Stimulated activated CD8-positive, alpha-beta memory T cell treated with anti-CD3 and anti-CD28 coated beads, Interleukin-2, amount 100 ng/mL, for 1 hour (primary cell): Measurements from ENCODE around the gene AGPAT4.
"Not testable (repeated sequence)": the region's sequence is repeated elsewhere in the genome, so short reads cannot be mapped to it uniquely, and the experiment has no call there.

Source experiments
- DNase-seq, 2 donors: peaks; one replicate each; pipeline ENCODE4 v3.0.0-alpha.2; 2020; ENCODE audit warnings: low read depth in 2 of 2

Gene AGPAT4

GRCh38 chr6:161227004-161227960, 46.6 kb downstream of the AGPAT4 start:
- DNase-seq: no peak

DNA sequence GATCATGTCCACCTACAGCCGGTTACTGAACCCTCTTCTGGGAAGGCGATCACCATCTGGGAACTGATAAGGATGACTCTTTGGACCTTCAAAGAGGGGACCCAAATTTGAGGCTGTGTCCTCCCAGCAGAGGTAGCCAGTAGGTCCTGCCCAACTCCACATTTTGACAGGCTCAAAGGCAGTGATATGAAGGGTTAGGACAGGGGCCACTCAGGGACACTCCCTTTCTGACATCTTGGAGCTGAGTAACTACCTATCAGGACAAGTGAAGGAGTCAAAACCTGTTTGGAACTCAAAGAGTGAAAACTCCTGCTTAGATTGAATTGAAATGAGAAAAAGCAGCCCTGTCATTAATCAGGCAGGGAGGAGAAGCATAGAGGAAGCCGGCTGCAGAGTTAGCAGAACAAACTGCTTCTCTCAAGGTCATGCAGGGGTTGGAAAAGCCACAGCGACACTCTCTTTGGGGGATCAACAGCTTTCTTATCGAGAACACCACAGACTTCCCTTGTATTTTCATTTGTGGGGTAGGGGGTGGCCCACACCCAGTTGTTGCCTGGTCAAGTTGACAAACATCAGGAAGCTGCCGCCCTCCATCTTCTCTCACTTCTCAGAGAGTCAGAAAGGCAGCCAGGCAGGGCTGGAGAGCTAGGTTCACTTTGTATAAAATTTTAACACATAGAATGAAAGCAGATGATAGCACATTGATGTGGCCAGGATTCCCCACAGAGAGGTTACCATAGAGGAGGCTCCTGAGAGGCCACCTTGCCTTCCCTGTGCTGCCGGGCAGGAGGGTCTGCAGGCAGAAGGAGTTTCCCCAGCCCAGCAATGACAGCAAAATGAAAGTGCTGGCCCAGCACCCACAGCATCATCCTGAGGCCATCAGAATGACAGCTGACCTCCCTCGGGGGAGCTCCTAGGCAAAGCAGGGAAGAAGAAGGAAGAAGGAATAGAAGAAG, 47.6 kb downstream of the AGPAT4 start:
- DNase-seq: no peak

- no peak for DNase-seq
Measured at GRCh38 chr6:161225681-161226008, 48.2 kb downstream of the AGPAT4 start.

- not testable (repeated sequence) for DNase-seq
Measured at GRCh38 chr6:161224951-161225680, 48.7 kb downstream of the AGPAT4 start.

DNA sequence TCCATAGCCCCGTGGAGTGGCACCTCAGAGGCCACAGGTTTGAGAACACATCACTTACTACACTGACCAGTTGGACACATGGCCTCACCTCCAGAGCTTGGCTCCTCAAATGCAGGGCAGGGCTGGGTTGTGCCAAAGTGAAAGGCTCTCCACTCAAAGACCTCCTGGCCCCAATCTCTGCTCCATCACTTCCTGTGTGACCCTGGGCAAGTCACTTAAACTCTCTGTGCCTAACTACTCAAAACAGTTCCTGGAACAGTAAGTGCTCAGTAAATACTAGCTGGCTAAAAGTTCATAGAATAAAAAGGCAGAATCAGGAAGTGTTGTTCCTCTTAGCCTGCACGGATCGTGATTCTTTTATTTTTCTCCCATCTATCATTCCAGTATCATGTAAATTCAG, 50.2 kb downstream of the AGPAT4 start:
- DNase-seq: no peak

DNA sequence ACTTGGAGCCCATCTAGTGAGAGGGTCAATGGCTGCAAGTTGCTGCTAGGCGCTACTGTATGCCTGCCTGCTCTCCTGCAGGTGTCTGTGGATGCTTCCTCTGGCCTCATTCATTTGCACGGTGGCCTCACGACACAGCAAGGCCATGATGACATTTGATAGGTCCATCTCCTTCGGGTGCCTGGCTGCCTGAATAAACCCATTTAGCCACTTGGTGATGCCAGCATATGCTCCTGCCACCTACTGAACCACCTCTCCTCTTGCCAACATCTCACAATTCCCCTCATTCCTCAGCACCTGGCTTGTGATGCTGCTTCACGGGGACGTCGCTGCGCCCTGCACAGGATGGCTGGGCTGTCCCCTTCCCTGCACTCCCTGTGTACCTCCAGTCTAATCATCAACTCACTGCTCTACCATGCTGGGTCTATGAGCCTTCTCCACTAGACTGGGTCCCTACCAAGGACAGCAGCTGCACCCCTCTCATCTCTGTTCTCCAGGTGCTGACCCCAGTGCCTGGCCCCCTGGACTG, 51.1 kb downstream of the AGPAT4 start:
- no peak for DNase-seq

DNA sequence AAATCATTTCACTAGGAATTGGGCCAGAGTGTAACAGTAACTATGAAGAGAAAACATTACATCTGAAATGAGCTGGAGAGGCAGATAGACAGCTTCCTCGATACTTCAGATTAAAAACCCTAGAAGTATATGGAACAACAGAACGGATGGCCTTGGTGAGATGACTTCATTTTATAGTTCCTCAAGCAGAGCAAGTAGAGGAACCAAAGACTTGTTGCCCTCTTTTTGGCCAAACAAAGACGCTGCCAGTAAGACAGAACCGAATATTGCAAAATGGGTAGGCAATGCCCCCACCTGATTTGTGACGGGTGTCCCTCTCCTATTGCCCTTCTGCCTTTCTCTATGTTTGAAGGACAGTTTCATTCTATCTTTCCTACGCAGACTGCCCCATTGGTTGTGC, 53.5 kb downstream of the AGPAT4 start:
- no peak for DNase-seq

GRCh38 chr6:161219680-161220079, 54.2 kb downstream of the AGPAT4 start:
- no peak for DNase-seq

GRCh38 chr6:161218222-161218621, 55.6 kb downstream of the AGPAT4 start:
- DNase-seq: no peak

DNA sequence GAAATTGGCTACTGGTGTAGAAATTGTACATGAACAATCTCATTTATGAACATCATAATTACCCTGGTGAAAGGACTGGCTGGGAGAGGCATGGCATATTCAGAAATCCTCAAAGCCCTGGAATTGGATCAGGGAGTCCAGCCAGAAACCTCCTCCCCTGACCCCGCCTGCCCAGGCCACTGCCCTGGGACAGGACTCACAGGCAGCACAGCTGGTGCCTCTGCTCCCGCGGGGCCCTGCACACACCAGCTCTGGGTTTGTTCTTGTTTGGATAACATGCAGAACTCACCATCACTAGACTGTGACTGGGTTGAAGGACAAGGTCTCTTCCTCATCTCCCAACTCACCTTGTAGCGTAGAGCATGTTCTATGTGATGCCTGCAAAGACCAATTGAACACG, 56.2 kb downstream of the AGPAT4 start:
- no peak for DNase-seq

GRCh38 chr6:161216616-161217205, 57.1 kb downstream of the AGPAT4 start:
- no peak for DNase-seq

GRCh38 chr6:161215876-161216615, 57.8 kb downstream of the AGPAT4 start:
- no peak for DNase-seq

DNA sequence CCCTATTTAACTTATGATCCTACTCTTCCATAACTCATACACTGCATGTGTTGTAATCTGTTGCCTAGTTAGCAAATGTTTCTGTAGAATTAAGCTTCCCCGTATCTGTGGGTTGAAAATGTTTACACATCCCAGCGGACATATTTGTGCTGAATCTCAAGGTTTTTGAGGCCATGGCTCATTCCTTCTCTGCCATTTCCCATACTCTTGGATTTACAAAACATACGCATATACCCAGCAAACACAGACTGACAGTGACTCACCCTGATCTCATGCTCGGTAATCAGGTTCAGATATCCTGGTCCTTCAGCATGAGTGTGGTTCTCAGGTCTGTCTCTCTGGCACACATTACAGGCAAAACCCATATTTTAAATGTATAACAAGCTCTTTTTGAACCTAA, 58.7 kb downstream of the AGPAT4 start:
- no peak for DNase-seq

DNA sequence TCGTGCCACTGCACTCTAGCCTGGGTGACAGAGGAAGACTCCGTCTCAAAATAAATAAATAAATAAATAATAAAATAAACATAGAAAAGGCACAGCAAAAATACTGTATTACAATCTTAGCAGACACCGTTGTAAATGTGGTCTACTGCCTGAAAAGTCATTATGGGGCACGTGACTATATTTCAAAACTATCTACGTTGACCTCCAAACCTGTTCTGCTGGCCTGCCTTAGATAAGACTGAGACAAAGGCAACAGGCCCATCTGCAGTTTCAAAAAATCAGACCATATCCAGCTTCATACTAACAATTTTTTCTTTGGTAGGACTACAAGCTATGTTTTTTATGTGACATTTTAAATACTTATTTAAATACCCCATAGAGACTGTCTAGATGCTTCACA, 59.1 kb downstream of the AGPAT4 start:
- DNase-seq: no peak

DNA sequence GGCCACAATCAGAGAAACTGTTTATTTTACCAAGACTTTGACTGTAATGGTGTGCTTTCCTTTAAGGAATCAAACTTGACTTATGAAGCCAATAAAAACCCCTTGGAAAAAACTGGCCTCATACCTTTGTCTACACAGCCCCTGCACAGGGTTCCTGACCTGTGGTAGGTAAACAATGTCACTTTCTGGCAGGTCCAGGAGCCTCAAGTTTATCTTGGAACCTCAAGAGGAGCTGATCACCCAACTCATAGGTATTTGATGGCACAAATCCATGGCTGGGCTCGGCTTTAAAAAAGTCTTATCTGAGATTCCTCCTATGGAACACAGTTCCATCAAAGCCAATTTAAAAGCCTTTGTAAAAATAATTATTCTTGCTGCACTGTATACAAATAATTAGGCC, 61.0 kb downstream of the AGPAT4 start:
- no peak for DNase-seq

- no peak for DNase-seq
Measured at GRCh38 chr6:161211380-161212035, 62.4 kb downstream of the AGPAT4 start.

GRCh38 chr6:161210857-161211256, 63.0 kb downstream of the AGPAT4 start:
- DNase-seq: no peak

- DNase-seq: no peak
Measured at GRCh38 chr6:161207200-161207599, 66.7 kb downstream of the AGPAT4 start.

DNA sequence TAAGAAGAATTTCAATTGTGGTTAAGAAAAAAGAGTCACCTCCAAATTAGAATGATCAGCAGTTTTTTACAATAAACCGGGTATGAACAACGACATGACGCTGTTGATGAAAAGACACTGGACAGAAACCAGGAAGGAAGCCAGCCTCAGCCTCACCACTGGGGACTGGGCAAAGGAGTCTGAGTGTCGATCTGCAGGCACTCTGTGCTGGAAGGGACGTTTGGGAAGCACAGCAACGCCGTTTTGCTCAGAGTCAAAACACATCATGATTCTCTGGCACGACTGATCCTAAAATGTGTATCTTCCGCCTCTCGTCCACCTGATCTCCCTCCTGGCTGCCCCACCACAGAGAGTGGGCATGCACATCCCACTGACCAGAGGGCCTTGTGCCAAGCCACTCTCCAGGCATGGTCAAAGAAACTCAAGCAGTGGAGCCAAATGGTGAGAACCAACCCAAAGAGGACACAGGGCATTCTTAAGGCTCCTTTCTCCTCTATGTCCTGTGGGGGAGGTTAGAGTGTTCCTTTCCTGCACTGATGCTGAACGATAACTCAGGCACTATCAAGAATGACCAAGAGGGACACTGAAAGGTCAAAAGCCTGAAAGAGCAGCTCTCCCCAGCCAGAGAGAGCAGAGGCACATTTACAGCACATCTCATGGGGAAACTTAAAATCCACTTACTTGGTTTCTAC, 68.8 kb downstream of the AGPAT4 start:
- no peak for DNase-seq
